ENCODE measurements around the gene APOA5. TPM values are rescaled to one million over a fixed set of nuclear protein-coding genes. Genes with fewer than 3 reads are reported as not detected.

The APOA5 gene
- total RNA-seq, 1 donor = not detected

GRCh38 chr11:116792869-116793771 lies 1.4 kb upstream of the APOA5 start:
- Histone ChIP-seq H3K9me3 (ENCODE audit: low read depth, low read length) (no peaks in the 10 kb centered on the region), H3K4me3 (ENCODE audit: low read length) (no peak overlapping the region), H3K4me1 (ENCODE audit: insufficient read depth, low read length) (peaks cover 13% of the 10 kb centered on the region), H3K27me3 (ENCODE audit: insufficient read depth, low read length) (no peaks in the 10 kb centered on the region)

DNA sequence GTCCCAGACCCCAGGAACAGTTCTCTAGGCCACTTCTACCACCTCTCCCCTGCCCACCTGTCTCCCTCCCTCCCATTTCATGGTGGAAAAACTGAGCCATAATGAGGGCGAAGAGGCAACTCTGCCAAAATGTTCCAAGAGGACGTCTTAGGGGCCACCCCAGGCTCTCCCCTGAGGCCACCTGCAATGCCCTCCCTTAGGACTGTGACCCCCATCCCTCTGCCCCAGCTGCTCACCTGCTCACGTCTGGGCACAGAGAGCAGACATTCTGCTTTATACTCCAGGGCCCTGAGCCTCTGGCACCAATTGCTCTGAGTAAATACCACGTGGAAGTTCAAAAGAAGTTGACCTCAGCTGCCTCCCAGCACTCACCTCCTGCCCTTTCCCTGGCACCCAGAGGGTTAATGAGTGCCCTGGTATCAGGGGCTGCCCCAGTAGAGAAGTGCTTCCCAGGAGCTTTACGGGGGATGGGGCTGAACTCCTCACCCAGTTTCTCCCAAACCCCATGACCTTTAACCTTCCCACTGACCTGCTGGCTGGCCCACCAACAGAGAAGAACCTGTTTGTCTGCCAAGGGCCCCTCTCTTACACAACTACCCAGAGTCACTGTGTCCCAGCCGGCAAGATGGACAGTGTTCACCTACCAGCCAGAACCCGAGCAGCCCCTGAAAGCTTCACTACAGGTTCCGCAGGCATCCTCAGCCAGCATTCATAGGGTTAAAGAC lies 627 bp upstream of the APOA5 start:
- Histone ChIP-seq H3K27me3 (ENCODE audit: insufficient read depth, low read length) (no peaks in the 10 kb centered on the region), H3K4me1 (ENCODE audit: insufficient read depth, low read length) (peaks cover 16% of the 10 kb centered on the region), H3K9me3 (ENCODE audit: low read depth, low read length) (no peaks in the 10 kb centered on the region), H3K4me3 (ENCODE audit: low read length) (no peak overlapping the region)

DNA sequence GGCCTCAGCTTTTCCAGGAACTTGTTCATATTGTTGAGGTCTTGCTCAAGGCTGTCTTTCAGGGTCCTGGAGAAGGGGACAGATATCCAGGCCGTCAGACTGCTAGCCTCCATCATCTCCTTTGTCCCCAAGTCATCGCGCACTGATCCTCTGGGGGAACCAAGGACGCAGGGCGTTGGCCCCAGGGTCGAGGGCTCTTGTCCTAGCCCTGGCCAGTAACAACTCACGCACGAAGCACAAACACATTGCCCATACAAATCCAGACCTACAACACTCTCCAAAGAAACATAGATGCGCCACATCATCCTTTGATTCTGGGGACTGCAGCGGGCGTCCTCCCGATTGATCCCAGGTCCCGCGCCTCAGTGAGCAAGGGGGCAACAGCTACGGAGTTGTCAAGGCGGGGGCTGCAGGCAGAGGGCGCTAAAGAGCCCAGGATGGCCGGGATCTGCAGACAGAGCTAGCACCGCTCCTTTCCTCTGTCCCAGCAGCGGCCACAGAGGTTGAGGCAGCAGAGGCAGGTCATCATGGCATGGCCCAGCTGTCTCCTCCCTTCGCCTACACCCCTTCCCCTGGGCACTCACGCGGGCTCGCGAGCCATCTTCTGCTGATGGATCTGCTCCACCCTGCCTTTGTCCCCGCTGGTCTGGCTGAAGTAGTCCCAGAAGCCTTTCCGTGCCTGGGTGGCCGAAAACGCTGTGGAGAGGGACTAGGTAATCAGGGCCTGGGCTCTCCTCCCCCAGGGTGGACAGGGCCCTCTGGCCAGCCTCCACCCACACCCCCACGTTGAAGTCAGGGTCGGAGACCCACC lies 472 bp downstream of the APOA5 start:
- H3K4me1 ChIP-seq (ENCODE audit: insufficient read depth, low read length) = peaks cover 27% of the 10 kb centered on the region
- H3K27me3 ChIP-seq (ENCODE audit: insufficient read depth, low read length) = no peaks in the 10 kb centered on the region
- H3K4me3 ChIP-seq (ENCODE audit: low read length) = no peak overlapping the region
- no peaks in the 10 kb centered on the region for H3K9me3 ChIP-seq (ENCODE audit: low read depth, low read length)

- H3K4me3 ChIP-seq (ENCODE audit: low read length) = no peak overlapping the region
- H3K27me3 ChIP-seq (ENCODE audit: insufficient read depth, low read length) = no peaks in the 10 kb centered on the region
- no peaks in the 10 kb centered on the region for H3K9me3 ChIP-seq (ENCODE audit: low read depth, low read length)
- peaks cover 27% of the 10 kb centered on the region for H3K4me1 ChIP-seq (ENCODE audit: insufficient read depth, low read length)
These were observed 1.3 kb downstream of the APOA5 start for GRCh38 chr11:116790167-116791001.

DNA sequence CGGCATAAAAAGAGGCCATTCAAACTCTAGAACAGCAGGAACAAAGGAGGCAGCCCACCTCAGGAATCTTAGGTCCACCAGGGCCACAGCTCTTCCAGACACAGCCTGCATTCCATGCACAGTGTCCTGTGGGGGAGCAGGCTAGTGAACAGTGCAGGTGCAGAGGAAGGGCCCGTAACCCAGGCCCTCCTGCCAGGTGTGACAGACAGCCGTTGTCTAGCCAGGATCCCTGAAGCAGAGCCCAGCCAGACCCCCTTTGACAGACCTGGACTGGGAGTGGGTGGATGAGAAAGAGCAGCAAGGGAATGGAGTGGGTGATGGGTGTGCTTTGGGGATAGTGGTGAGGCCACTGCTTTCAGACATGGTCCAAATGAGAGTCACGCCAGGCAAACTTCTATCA lies 2.7 kb downstream of the APOA5 start:
- peaks cover 27% of the 10 kb centered on the region for H3K4me1 ChIP-seq (ENCODE audit: insufficient read depth, low read length)

GRCh38 chr11:116788534-116788933 lies 3.1 kb downstream of the APOA5 start:
- no peaks in the 10 kb centered on the region for H3K27me3 ChIP-seq (ENCODE audit: insufficient read depth, low read length)
- peaks cover 27% of the 10 kb centered on the region for H3K4me1 ChIP-seq (ENCODE audit: insufficient read depth, low read length)
- no peaks in the 10 kb centered on the region for H3K9me3 ChIP-seq (ENCODE audit: low read depth, low read length)
- peak overlapping the region; percentile 76 for H3K4me3 ChIP-seq (ENCODE audit: low read length)

More for the DNA sequence above, 2.7 kb downstream of the APOA5 start:
- Histone ChIP-seq H3K9me3 (ENCODE audit: low read depth, low read length) (no peaks in the 10 kb centered on the region), H3K27me3 (ENCODE audit: insufficient read depth, low read length) (no peaks in the 10 kb centered on the region), H3K4me3 (ENCODE audit: low read length) (no peak overlapping the region)

- Histone ChIP-seq H3K27me3 (ENCODE audit: insufficient read depth, low read length) (no peaks in the 10 kb centered on the region), H3K9me3 (ENCODE audit: low read depth, low read length) (no peaks in the 10 kb centered on the region), H3K4me3 (ENCODE audit: low read length) (peak within 1 kb of the TSS; percentile 76), H3K4me1 (ENCODE audit: insufficient read depth, low read length) (peaks cover 27% of the 10 kb centered on the region)
These were observed 3.7 kb downstream of the APOA5 start, which contains the start of gene ZPR1 for GRCh38 chr11:116787786-116788486. Gene ZPR1 (minus strand): TSS chr11:116788023. CDS start chr11:116787990, 33 bp downstream.

GRCh38 chr11:116787436-116787785 lies 4.3 kb downstream of the APOA5 start:
- peak overlapping the region; percentile 76 for H3K4me3 ChIP-seq (ENCODE audit: low read length)
- peaks cover 27% of the 10 kb centered on the region for H3K4me1 ChIP-seq (ENCODE audit: insufficient read depth, low read length)
- no peaks in the 10 kb centered on the region for H3K27me3 ChIP-seq (ENCODE audit: insufficient read depth, low read length)

GRCh38 chr11:116786966-116787365 lies 4.7 kb downstream of the APOA5 start:
- Histone ChIP-seq H3K4me1 (ENCODE audit: insufficient read depth, low read length) (peaks cover 27% of the 10 kb centered on the region), H3K27me3 (ENCODE audit: insufficient read depth, low read length) (no peaks in the 10 kb centered on the region), H3K4me3 (ENCODE audit: low read length) (peak overlapping the region; percentile 76)

More at GRCh38 chr11:116787436-116787785, 4.3 kb downstream of the APOA5 start:
- H3K9me3 ChIP-seq (ENCODE audit: low read depth, low read length) = no peaks in the 10 kb centered on the region

GRCh38 chr11:116786326-116786725 lies 5.4 kb downstream of the APOA5 start:
- Histone ChIP-seq H3K4me3 (ENCODE audit: low read length) (no peak overlapping the region), H3K4me1 (ENCODE audit: insufficient read depth, low read length) (peaks cover 24% of the 10 kb centered on the region), H3K27me3 (ENCODE audit: insufficient read depth, low read length) (no peaks in the 10 kb centered on the region), H3K9me3 (ENCODE audit: low read depth, low read length) (no peaks in the 10 kb centered on the region)

More at GRCh38 chr11:116786966-116787365, 4.7 kb downstream of the APOA5 start:
- no peaks in the 10 kb centered on the region for H3K9me3 ChIP-seq (ENCODE audit: low read depth, low read length)

GRCh38 chr11:116782728-116783127 lies 9.0 kb downstream of the APOA5 start:
- H3K4me3 ChIP-seq (ENCODE audit: low read length) = no peak overlapping the region
- H3K4me1 ChIP-seq (ENCODE audit: insufficient read depth, low read length) = peaks cover 13% of the 10 kb centered on the region
- no peaks in the 10 kb centered on the region for H3K27me3 ChIP-seq (ENCODE audit: insufficient read depth, low read length)
- no peaks in the 10 kb centered on the region for H3K9me3 ChIP-seq (ENCODE audit: low read depth, low read length)

GRCh38 chr11:116778556-116778955 lies 13.1 kb downstream of the APOA5 start:
- Histone ChIP-seq H3K27me3 (ENCODE audit: insufficient read depth, low read length) (no peaks in the 10 kb centered on the region), H3K9me3 (ENCODE audit: low read depth, low read length) (no peaks in the 10 kb centered on the region), H3K4me1 (ENCODE audit: insufficient read depth, low read length) (peaks cover 4% of the 10 kb centered on the region), H3K4me3 (ENCODE audit: low read length) (no peak overlapping the region)

DNA sequence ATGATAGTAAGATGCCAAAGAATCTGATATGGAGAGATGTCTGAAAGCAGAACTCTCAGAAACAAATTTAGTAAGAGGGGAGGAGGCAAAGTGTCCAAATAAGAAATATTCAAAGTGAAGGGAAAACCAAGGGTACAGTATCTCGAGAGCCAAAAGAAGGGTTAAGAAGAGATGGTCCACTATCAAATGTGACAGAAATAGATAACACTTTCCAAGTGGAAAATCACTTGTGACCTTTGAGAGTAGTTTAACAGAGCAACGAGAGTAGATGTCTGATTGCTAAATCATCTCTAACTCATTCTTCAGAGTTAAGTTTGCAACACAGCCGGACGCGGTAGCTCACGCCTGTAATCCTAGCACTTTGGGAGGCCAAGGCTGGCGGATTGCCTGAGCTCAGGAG lies 14.6 kb downstream of the APOA5 start:
- Histone ChIP-seq H3K27me3 (ENCODE audit: insufficient read depth, low read length) (no peaks in the 10 kb centered on the region), H3K4me3 (ENCODE audit: low read length) (no peak overlapping the region), H3K4me1 (ENCODE audit: insufficient read depth, low read length) (peaks cover 12% of the 10 kb centered on the region), H3K9me3 (ENCODE audit: low read depth, low read length) (no peaks in the 10 kb centered on the region)
